ENCODE data around the gene FAM234B. TPM values are rescaled to one million over a fixed set of nuclear protein-coding genes. Genes with fewer than 3 reads are reported as not detected.

The FAM234B gene
- total RNA-seq, 4 donors from 2014 or later, result 1.2 to 6.7 (median 5.0) TPM

GRCh38 chr12:13097491-13098011, 53.4 kb downstream of the FAM234B start:
- intact Hi-C loops (cut with DNase I), result loop anchor here (5.0 to 10.0 kb wide), 4 partner anchors 95 to 183 kb away; partner anchors contain the start of genes EMP1 and HEBP1
- no peaks in the 10 kb centered on the region for H3K36me3 ChIP-seq
- peak; percentile 91 for DNase-seq (ENCODE audit: extremely low spot score)
- TF ChIP-seq POLR2A (IDR thresholded peaks at IDR 0.05; ENCODE audit: low read depth) (no peak), POLR2AphosphoS5 (IDR thresholded peaks at IDR 0.05) (no peak), CTCF (IDR thresholded peaks at IDR 0.05) (no peak), EP300 (IDR thresholded peaks at IDR 0.05) (no peak)
- WGBS, result 52% methylated on average over 9 of the region's 9 CpGs
- peak overlapping the region; percentile 32 to 48 (median 36) for H3K4me3 ChIP-seq
- no peaks in the 10 kb centered on the region for H3K27me3 ChIP-seq
- H3K27ac ChIP-seq (replicated peaks in 1 of 4), result peak overlapping the region; percentile 78 to 93 (median 87)
- H3K4me1 ChIP-seq, result peaks cover 45 to 71% (median 59%) of the 10 kb centered on the region in 4 donors
- H3K9me3 ChIP-seq, result no peaks in the 10 kb centered on the region

GRCh38 chr12:13099066-13099843, 55.1 kb downstream of the FAM234B start:
- Histone ChIP-seq H3K27me3 (no peaks in the 10 kb centered on the region), H3K4me1 (peaks cover 45 to 68% (median 51%) of the 10 kb centered on the region in 4 donors), H3K36me3 (no peaks in the 10 kb centered on the region), H3K4me3 (no peak overlapping the region), H3K27ac (replicated peaks in 1 of 4) (peak overlapping the region; percentile 78 to 93 (median 87)), H3K9me3 (no peaks in the 10 kb centered on the region)
- peak; percentile 79 for DNase-seq (ENCODE audit: extremely low spot score)
- intact Hi-C loops (cut with DNase I), result loop anchor here (5.0 to 10.0 kb wide), 4 partner anchors 97 to 184 kb away; partner anchors contain the start of genes EMP1 and HEBP1
- 73% methylated on average over 8 of the region's 8 CpGs for WGBS
- TF ChIP-seq EP300 (IDR thresholded peaks at IDR 0.05) (no peak), POLR2AphosphoS5 (IDR thresholded peaks at IDR 0.05) (no peak), CTCF (IDR thresholded peaks at IDR 0.05) (no peak), POLR2A (IDR thresholded peaks at IDR 0.05; ENCODE audit: low read depth) (no peak)

GRCh38 chr12:13099844-13100604, 55.8 kb downstream of the FAM234B start:
- WGBS, result 85% methylated on average over 10 of the region's 10 CpGs
- H3K36me3 ChIP-seq, result no peaks in the 10 kb centered on the region
- H3K27ac ChIP-seq (replicated peaks in 1 of 4), result peak overlapping the region; percentile 78 to 93 (median 87)
- H3K4me3 ChIP-seq, result peak overlapping the region in 3 of 4 donors; percentile 57 to 68 (median 61)
- H3K27me3 ChIP-seq, result no peaks in the 10 kb centered on the region
- no peaks in the 10 kb centered on the region for H3K9me3 ChIP-seq
- intact Hi-C loops (cut with DNase I), result loop anchor here (5.0 to 10.0 kb wide), 4 partner anchors 97 to 185 kb away; partner anchors contain the start of genes EMP1 and HEBP1
- peaks cover 41 to 66% (median 48%) of the 10 kb centered on the region in 4 donors for H3K4me1 ChIP-seq
- no peak for TF ChIP-seq EP300 (IDR thresholded peaks at IDR 0.05)
- no peak for TF ChIP-seq POLR2AphosphoS5 (IDR thresholded peaks at IDR 0.05)
- TF ChIP-seq POLR2A (IDR thresholded peaks at IDR 0.05; ENCODE audit: low read depth), result no peak
- TF ChIP-seq CTCF (IDR thresholded peaks at IDR 0.05), result no peak
- DNase-seq (ENCODE audit: extremely low spot score), result peak; percentile 85

- Histone ChIP-seq H3K4me3 (peak overlapping the region; percentile 57 to 69 (median 64)), H3K27me3 (no peaks in the 10 kb centered on the region), H3K27ac (replicated peaks in 1 of 4) (peak overlapping the region; percentile 78 to 93 (median 87)), H3K9me3 (no peaks in the 10 kb centered on the region), H3K36me3 (no peaks in the 10 kb centered on the region), H3K4me1 (peaks cover 41 to 66% (median 48%) of the 10 kb centered on the region in 4 donors)
- DNase-seq (ENCODE audit: extremely low spot score), result no peak
- 17% methylated on average over 6 of the region's 6 CpGs for WGBS
- TF ChIP-seq POLR2A (IDR thresholded peaks at IDR 0.05; ENCODE audit: low read depth) (no peak), POLR2AphosphoS5 (IDR thresholded peaks at IDR 0.05) (no peak), CTCF (IDR thresholded peaks at IDR 0.05) (no peak), EP300 (IDR thresholded peaks at IDR 0.05) (no peak)
- intact Hi-C loops (cut with DNase I), result no loop called here
Observed at GRCh38 chr12:13100605-13100881, 56.4 kb downstream of the FAM234B start.

Measured in esophagus muscularis mucosa (tissue), 4 donors.